ENCODE results near the gene KRT20. TPM values are rescaled to one million over a fixed set of nuclear protein-coding genes. Genes with fewer than 3 reads are reported as not detected.

KRT20 gene
- total RNA-seq, 1 experiment from 2014 or later, result 1.5 TPM

- no peak overlapping the region for H3K4me3 ChIP-seq (replicated peaks in 1 of 2; ENCODE audit: low read depth in 1 of 2, low read length in 2 of 2)
- RAD21 ChIA-PET (ENCODE audit: low non-redundant PET in 1 of 2, low total read pairs in 2 of 2, uncharacterized antibody in 2 of 2, unreplicated experiment in 2 of 2), result no interaction called here
- H3K79me2 ChIP-seq (ENCODE audit: insufficient read depth, low read length), result no peaks in the 10 kb centered on the region
- no peaks in the 10 kb centered on the region; a peak in 1 of 4 replicates for H3K36me3 ChIP-seq (ENCODE audit: control insufficient read depth in 1 of 2, insufficient read depth in 2 of 2, low read length in 2 of 2)
- H3K9me2 ChIP-seq (ENCODE audit: insufficient read depth), result no peaks in the 10 kb centered on the region
- intact Hi-C loops (cut with micrococcal nuclease), result no loop called here
- H2AFZ ChIP-seq (ENCODE audit: low read depth, low read length, poor library complexity, severe bottlenecking), result no peak overlapping the region
- TF ChIP-seq TCF7L2 (IDR thresholded peaks at IDR 0.05; ENCODE audit: borderline replicate concordance, extremely low read depth, insufficient read depth, insufficient read length) (no peak), CTCF (IDR thresholded peaks at IDR 0.05 in 2 of 3, conservative IDR thresholded peaks at IDR 0.05 in 1 of 3; ENCODE audit: borderline replicate concordance in 1 of 3, insufficient read depth in 1 of 3, low read depth in 2 of 3, low read length in 2 of 3) (no peak), FOSL1 (IDR thresholded peaks at IDR 0.05; ENCODE audit: low read depth) (no peak), JUND (IDR thresholded peaks at IDR 0.05) (no peak), ELF1 (IDR thresholded peaks at IDR 0.05; ENCODE audit: borderline replicate concordance, low read depth) (no peak), ZBTB33 (IDR thresholded peaks at IDR 0.05; ENCODE audit: extremely low read depth, insufficient replicate concordance, low read length) (no peak), RAD21 (IDR thresholded peaks at IDR 0.05; ENCODE audit: low read depth) (no peak), EZH2phosphoT487 (IDR thresholded peaks at IDR 0.05; ENCODE audit: borderline replicate concordance) (no peak), ATF3 (IDR thresholded peaks at IDR 0.05) (no peak), YY1 (IDR thresholded peaks at IDR 0.05; ENCODE audit: extremely low read depth, insufficient replicate concordance, low read depth, low read length) (no peak), ZFX (IDR thresholded peaks at IDR 0.05) (no peak), SIN3A (IDR thresholded peaks at IDR 0.05; ENCODE audit: low read depth) (no peak), MAX (IDR thresholded peaks at IDR 0.05) (no peak), ZNF274 (IDR thresholded peaks at IDR 0.05; ENCODE audit: low read depth, low read length) (no peak), POLR2A (IDR thresholded peaks at IDR 0.05; ENCODE audit: borderline replicate concordance, extremely low read depth, insufficient read depth, insufficient read length) (no peak), CEBPB (IDR thresholded peaks at IDR 0.05; ENCODE audit: low read depth) (no peak), POLR2AphosphoS5 (IDR thresholded peaks at IDR 0.05; ENCODE audit: low read depth, low read length) (no peak), CBX3 (IDR thresholded peaks at IDR 0.05; ENCODE audit: low read depth) (no peak), EGR1 (IDR thresholded peaks at IDR 0.05; ENCODE audit: low read depth) (no peak)
- H3K9me3 ChIP-seq (ENCODE audit: control insufficient read depth in 1 of 2, insufficient read depth in 1 of 2, low read depth in 1 of 2, low read length in 2 of 2), result no peaks in the 10 kb centered on the region
- H4K20me1 ChIP-seq (ENCODE audit: insufficient read depth), result no peaks in the 10 kb centered on the region
- no peak for ATAC-seq
- POLR2A ChIA-PET, result interaction anchor here (1.2 to 1.4 kb wide), 2 partner anchors 13 to 36 kb away, joined by 3 read pairs; no protein-coding TSS in a partner anchor
- peaks cover 44 to 66% of the 10 kb centered on the region in 2 experiments for H3K4me1 ChIP-seq (ENCODE audit: control insufficient read depth in 1 of 2, insufficient read depth in 2 of 2, low read length in 2 of 2)
- CTCF ChIA-PET, result interaction anchor here (1.6 kb wide), 1 partner anchor 406 kb away, joined by 4 read pairs; no protein-coding TSS in a partner anchor
- H3K4me2 ChIP-seq (ENCODE audit: low read length), result peak overlapping the region; percentile 50; the same call in 1 of the 2 replicates
- H3K27me3 ChIP-seq (ENCODE audit: insufficient read depth, low read length), result no peaks in the 10 kb centered on the region
- BruUV-seq (replicated peaks), result no TSS peak
- H3K9ac ChIP-seq (ENCODE audit: low read length), result peak overlapping the region; percentile 52
- peak overlapping the region; percentile 90 for H3K27ac ChIP-seq (ENCODE audit: low read depth, low read length)
- no peak for DNase-seq (ENCODE audit: low read depth, low spot score)
Observed at GRCh38 chr17:40916366-40916765, 31.3 kb upstream of the KRT20 start.

Measured in HCT116 (cell line).